Transverse colon (tissue), 4 donors: ENCODE measurements around the gene PALLD.

Experiments
- CTCF ChIP-seq, 5 experiments: fragments of 200-600 bp in 3 of 5; fragments of 450-650 bp in 2 of 5; sonication (generic) in 3 of 5; IDR thresholded peaks; 1 replicate in 2 of 5; 2 replicates in 3 of 5; pipeline ENCODE4 v1.5.1; 2016 to 2017; ENCODE audit warnings: antibody characterized with exemption in 5 of 5, inconsistent platforms in 3 of 5, mild to moderate bottlenecking in 2 of 5, moderate library complexity in 1 of 5
- EP300 ChIP-seq: sonication (generic); formaldehyde crosslinking; IDR thresholded peaks from one replicate; pipeline ENCODE4 v1.6.1; 2017; ENCODE audit warnings: antibody characterized with exemption, low read depth
- POLR2A ChIP-seq: fragments of 450-650 bp; IDR thresholded peaks from one replicate; pipeline ENCODE4 v1.6.1; 2016; ENCODE audit warnings: antibody characterized with exemption, mild to moderate bottlenecking, moderate library complexity
- POLR2AphosphoS5 ChIP-seq, 3 donors: sonication (generic); formaldehyde crosslinking; IDR thresholded peaks; one replicate each; pipeline ENCODE4 v1.6.1; 2016; ENCODE audit warnings: antibody characterized with exemption in 3 of 3

GRCh38 chr4:168837922-168838321 is 341.1 kb downstream of the PALLD start:
- TF ChIP-seq POLR2A (no peak), CTCF (IDR thresholded peaks at IDR 0.05) (no peak), EP300 (no peak), POLR2AphosphoS5 (IDR thresholded peaks at IDR 0.05) (peak in 1 of 3 donors; percentile 14)
